ELF-1 (cell line): ENCODE measurements around the gene RNU1-3.
"Not testable (repeated sequence)": the region's sequence is repeated elsewhere in the genome, so short reads cannot be mapped to it uniquely, and the experiment has no call there.

Experiments used
- DNase-seq: peaks from one replicate; pipeline ENCODE4 v3.0.0-alpha.2; 2016; ENCODE audit warnings: low read depth, low spot score

Gene RNU1-3

GRCh38 chr1:16666502-16667413 is at the start of gene RNU1-3:
Gene RNU1-3 (minus strand): TSS chr1:16666948.
- not testable (repeated sequence) for DNase-seq

GRCh38 chr1:16713480-16713879 is 46.7 kb upstream of the RNU1-3 start:
- not testable (repeated sequence) for DNase-seq

GRCh38 chr1:16712984-16713383 is 46.2 kb upstream of the RNU1-3 start:
- not testable (repeated sequence) for DNase-seq

- not testable (repeated sequence) for DNase-seq
Measured at GRCh38 chr1:16712582-16712981, 45.8 kb upstream of the RNU1-3 start.

GRCh38 chr1:16712131-16712530 is 45.4 kb upstream of the RNU1-3 start:
- DNase-seq = not testable (repeated sequence)

- not testable (repeated sequence) for DNase-seq
Measured at GRCh38 chr1:16710618-16711017, 43.9 kb upstream of the RNU1-3 start.

- DNase-seq = peak; percentile 72
Measured at GRCh38 chr1:16709659-16710087, 42.9 kb upstream of the RNU1-3 start.

GRCh38 chr1:16708704-16709103 is 42.0 kb upstream of the RNU1-3 start:
- DNase-seq = not testable (repeated sequence)

GRCh38 chr1:16707130-16708093 is 40.7 kb upstream of the RNU1-3 start:
- not testable (repeated sequence) for DNase-seq

GRCh38 chr1:16706302-16706701 is 39.6 kb upstream of the RNU1-3 start:
- not testable (repeated sequence) for DNase-seq

GRCh38 chr1:16704502-16705100 is 37.9 kb upstream of the RNU1-3 start:
- DNase-seq = not testable (repeated sequence)

- not testable (repeated sequence) for DNase-seq
Measured at GRCh38 chr1:16704076-16704475, 37.3 kb upstream of the RNU1-3 start.

GRCh38 chr1:16703602-16704001 is 36.9 kb upstream of the RNU1-3 start:
- DNase-seq = not testable (repeated sequence)

GRCh38 chr1:16703141-16703540 is 36.4 kb upstream of the RNU1-3 start:
- DNase-seq = not testable (repeated sequence)

- DNase-seq = not testable (repeated sequence)
Measured at GRCh38 chr1:16702280-16702679, 35.5 kb upstream of the RNU1-3 start.

- DNase-seq = not testable (repeated sequence)
Measured at GRCh38 chr1:16701189-16701588, 34.4 kb upstream of the RNU1-3 start.

- DNase-seq = not testable (repeated sequence)
Measured at GRCh38 chr1:16700138-16700895, 33.6 kb upstream of the RNU1-3 start.

GRCh38 chr1:16699440-16699839 is 32.7 kb upstream of the RNU1-3 start:
- DNase-seq = not testable (repeated sequence)

- not testable (repeated sequence) for DNase-seq
Measured at GRCh38 chr1:16697152-16697551, 30.4 kb upstream of the RNU1-3 start.

- DNase-seq = peak; percentile 39
Measured at GRCh38 chr1:16696507-16697150, 29.9 kb upstream of the RNU1-3 start.
